SK-N-SH (cell line): Measurements from ENCODE around the gene GPR137. TPM values are rescaled to one million over a fixed set of nuclear protein-coding genes. Genes with fewer than 3 reads are reported as not detected.

Experiments used
- CTCF ChIA-PET: fragments of 300-600, 350-600 bp; formaldehyde crosslinking; extraction: SDS; loops from one replicate; lab custom pipeline; 2021; lab: Yijun Ruan, JAX
- POLR2A ChIA-PET: fragments of 350-600 bp; sonication (Branson Sonifier 250); formaldehyde crosslinking; extraction: SDS; loops from one replicate; lab custom pipeline; 2020; ENCODE audit warnings: antibody characterized with exemption, inconsistent platforms; lab: Yijun Ruan, JAX
- DNase-seq: peaks from one replicate; pipeline ENCODE4 v3.0.0; 2012
- H2AFZ ChIP-seq: fragments of 200-600 bp; sonication (generic); 2 replicates; pipeline ENCODE4 v1.8.1; 2016; ENCODE audit warnings: antibody characterized with exemption, mild to moderate bottlenecking, low read depth
- H3F3A ChIP-seq: fragments of 200-600 bp; sonication (generic); replicated peaks from 2 replicates; pipeline ENCODE3; 2016; ENCODE audit warnings: antibody characterized with exemption, mild to moderate bottlenecking; ENCODE audit not compliant: insufficient read depth
- H3K27ac ChIP-seq, 2 experiments: fragments of 200-500 bp in 1 of 2; fragments of 200-600 bp in 1 of 2; sonication (Bioruptor generic) in 1 of 2; sonication (generic), shearing (Covaris generic) in 1 of 2; 2 replicates each; pipeline versions ENCODE4 v1.5.1 to v1.6.1; 2014 to 2016; ENCODE audit warnings: low read depth in 2 of 2, inconsistent platforms in 1 of 2, low read length in 1 of 2, mild to moderate bottlenecking in 1 of 2, mixed read lengths in 1 of 2
- H3K27me3 ChIP-seq: fragments of 200-600 bp; sonication (generic), shearing (Covaris generic); 2 replicates; pipeline ENCODE4 v1.6.1; 2016; ENCODE audit warnings: mixed run types; ENCODE audit not compliant: insufficient read depth
- H3K36me3 ChIP-seq, 2 experiments: fragments of 200-500 bp in 1 of 2; fragments of 200-600 bp in 1 of 2; sonication (Bioruptor generic) in 1 of 2; sonication (generic) in 1 of 2; replicated peaks in 1 of 2; 2 replicates each; pipeline versions ENCODE3 to v1.5.1; 2014 to 2016; ENCODE audit warnings: low read length in 1 of 2, mild to moderate bottlenecking in 1 of 2; ENCODE audit not compliant: insufficient read depth in 2 of 2, control insufficient read depth in 1 of 2
- H3K4me1 ChIP-seq, 2 experiments: fragments of 200-500 bp in 1 of 2; fragments of 200-600 bp in 1 of 2; sonication (Bioruptor generic) in 1 of 2; sonication (generic), shearing (Covaris generic) in 1 of 2; 2 replicates each; pipeline versions ENCODE4 v1.5.1 to v1.6.1; 2014 to 2016; ENCODE audit warnings: low read depth in 1 of 2, low read length in 1 of 2, mixed run types in 1 of 2; ENCODE audit not compliant: insufficient read depth in 2 of 2, control insufficient read depth in 1 of 2
- H3K4me2 ChIP-seq: fragments of 200-600 bp; sonication (generic), shearing (Covaris generic); 2 replicates; pipeline ENCODE4 v1.6.1; 2017; ENCODE audit warnings: mixed run types
- H3K4me3 ChIP-seq, 2 experiments: fragments of 200-500 bp in 1 of 2; fragments of 200-600 bp in 1 of 2; sonication (Bioruptor generic) in 1 of 2; sonication (generic), shearing (Covaris generic) in 1 of 2; 2 replicates each; pipeline versions ENCODE4 v1.5.1 to v1.8.1; 2014 to 2016; ENCODE audit warnings: low read depth in 2 of 2, inconsistent platforms in 1 of 2, low read length in 1 of 2, mild to moderate bottlenecking in 1 of 2, mixed read lengths in 1 of 2, moderate library complexity in 1 of 2
- H3K79me2 ChIP-seq: fragments of 200-600 bp; sonication (generic); 2 replicates; pipeline ENCODE4 v1.8.1; 2017; ENCODE audit warnings: mild to moderate bottlenecking; ENCODE audit not compliant: insufficient read depth
- H3K9ac ChIP-seq: fragments of 200-600 bp; sonication (generic); 2 replicates; pipeline ENCODE4 v1.6.1; 2017; ENCODE audit warnings: mixed run types
- H3K9me2 ChIP-seq: fragments of 200-600 bp; sonication (generic); 2 replicates; pipeline ENCODE4 v1.6.1; 2017; ENCODE audit warnings: mixed run types
- H3K9me3 ChIP-seq: fragments of 200-600 bp; sonication (generic); 2 replicates; pipeline ENCODE4 v1.6.1; 2017; ENCODE audit warnings: mixed run types, mild to moderate bottlenecking, moderate library complexity
- H4K20me1 ChIP-seq: fragments of 200-600 bp; sonication (generic); 2 replicates; pipeline ENCODE4 v1.6.1; 2017; ENCODE audit warnings: mild to moderate bottlenecking, mixed run types; ENCODE audit not compliant: insufficient read depth
- FOXJ3 ChIP-seq: sonication (generic); formaldehyde crosslinking; IDR thresholded peaks from 2 replicates; pipeline ENCODE4 v1.5.1; 2020; ENCODE audit warnings: mild to moderate bottlenecking, missing genetic modification reagents
- RXRA ChIP-seq: IDR thresholded peaks from 2 replicates; pipeline ENCODE4 v1.4.0; 2012; ENCODE audit warnings: low read depth, mild to moderate bottlenecking, borderline replicate concordance
- TAF1 ChIP-seq: IDR thresholded peaks from 2 replicates; pipeline ENCODE4 v1.6.1; 2012; ENCODE audit warnings: low read depth, mild to moderate bottlenecking, low read length, moderate library complexity, borderline replicate concordance
- TCF12 ChIP-seq: IDR thresholded peaks from 2 replicates; pipeline ENCODE4 v1.4.0; 2012
- WGBS: methylation state at CpG from one replicate; pipeline ENCODE4 v1.1.6; 2017; ENCODE audit warnings: low lambda C conversion rate; 5-methylcytosine and 5-hydroxymethylcytosine counted together
- polyA plus RNA-seq, 3 experiments: library from polyadenylated mRNA; depleted of rRNA; stranded (reverse); fragments of >200 nt; gene quantifications; 2 replicates each; pipeline ENCODE4 v1.2.3, GENCODE V29; 2012
- TF ChIP-seq, protein P1 (sequence below): IDR thresholded peaks from 2 replicates; pipeline ENCODE4; 2012
- TF ChIP-seq, protein P2 (sequence below): IDR thresholded peaks from 2 replicates; pipeline ENCODE4 v1.4.0; 2012; ENCODE audit warnings: low read depth, borderline replicate concordance

Gene GPR137
- polyA plus RNA-seq, 1 of the 3 experiments (the other 2 are of a cell fraction): 29.9 TPM

DNA sequence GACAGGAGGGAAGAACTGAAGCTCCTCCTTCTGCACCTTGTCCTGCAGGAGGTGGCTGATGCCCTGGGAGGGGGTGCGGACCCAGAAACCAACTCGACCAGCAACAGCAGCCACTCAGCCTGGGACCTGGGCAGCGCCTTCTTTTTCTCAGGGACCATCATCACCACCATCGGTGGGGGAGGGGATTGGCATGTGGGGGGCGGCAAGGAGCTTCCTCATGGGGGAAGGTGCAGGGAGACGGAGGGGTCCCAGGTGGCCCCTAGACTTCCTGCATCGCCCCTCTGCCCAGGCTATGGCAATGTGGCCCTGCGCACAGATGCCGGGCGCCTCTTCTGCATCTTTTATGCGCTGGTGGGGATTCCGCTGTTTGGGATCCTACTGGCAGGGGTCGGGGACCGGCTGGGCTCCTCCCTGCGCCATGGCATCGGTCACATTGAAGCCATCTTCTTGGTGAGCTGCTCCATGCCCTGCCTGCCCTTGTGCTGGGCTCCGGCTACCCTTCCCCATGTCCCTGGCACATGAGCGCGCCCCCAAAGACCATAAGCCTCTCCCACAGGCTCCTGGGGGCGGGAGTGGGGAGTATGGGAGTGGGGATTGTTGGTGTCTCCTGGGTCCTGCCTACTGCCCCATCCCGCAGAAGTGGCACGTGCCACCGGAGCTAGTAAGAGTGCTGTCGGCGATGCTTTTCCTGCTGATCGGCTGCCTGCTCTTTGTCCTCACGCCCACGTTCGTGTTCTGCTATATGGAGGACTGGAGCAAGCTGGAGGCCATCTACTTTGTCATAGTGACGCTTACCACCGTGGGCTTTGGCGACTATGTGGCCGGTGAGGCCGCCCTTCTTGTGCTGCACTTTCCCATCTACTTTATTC is 11.4 kb downstream of the GPR137 start:
- Histone ChIP-seq H2AFZ (no peak overlapping the region), H3K4me2 (no peak overlapping the region), H3K9me3 (no peaks in the 10 kb centered on the region), H3K36me3 (no peaks in the 10 kb centered on the region), H3K79me2 (no peaks in the 10 kb centered on the region), H3K27me3 (peaks cover 12% of the 10 kb centered on the region), H3K9me2 (no peaks in the 10 kb centered on the region), H3K4me3 (no peak overlapping the region), H3K4me1 (no peaks in the 10 kb centered on the region; a peak in 1 of 4 replicates), H3F3A (no peaks in the 10 kb centered on the region), H4K20me1 (no peaks in the 10 kb centered on the region), H3K27ac (no peak overlapping the region), H3K9ac (no peak overlapping the region)
- TF ChIP-seq, protein P1, sequence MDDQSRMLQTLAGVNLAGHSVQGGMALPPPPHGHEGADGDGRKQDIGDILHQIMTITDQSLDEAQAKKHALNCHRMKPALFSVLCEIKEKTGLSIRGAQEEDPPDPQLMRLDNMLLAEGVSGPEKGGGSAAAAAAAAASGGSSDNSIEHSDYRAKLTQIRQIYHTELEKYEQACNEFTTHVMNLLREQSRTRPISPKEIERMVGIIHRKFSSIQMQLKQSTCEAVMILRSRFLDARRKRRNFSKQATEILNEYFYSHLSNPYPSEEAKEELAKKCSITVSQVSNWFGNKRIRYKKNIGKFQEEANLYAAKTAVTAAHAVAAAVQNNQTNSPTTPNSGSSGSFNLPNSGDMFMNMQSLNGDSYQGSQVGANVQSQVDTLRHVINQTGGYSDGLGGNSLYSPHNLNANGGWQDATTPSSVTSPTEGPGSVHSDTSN: no peak
- TF ChIP-seq TAF1: no peak
- ChIA-PET POLR2A (no interaction called here), CTCF (interaction anchor here (0.9 to 1.9 kb wide), 3 partner anchors 12 to 46 kb away, joined by 3 to 12 read pairs (median 5); partner anchors contain the start of genes BAD and GPR137)
- 83% methylated on average over 17 of the region's 34 CpGs for WGBS
- DNase-seq: no peak

DNA sequence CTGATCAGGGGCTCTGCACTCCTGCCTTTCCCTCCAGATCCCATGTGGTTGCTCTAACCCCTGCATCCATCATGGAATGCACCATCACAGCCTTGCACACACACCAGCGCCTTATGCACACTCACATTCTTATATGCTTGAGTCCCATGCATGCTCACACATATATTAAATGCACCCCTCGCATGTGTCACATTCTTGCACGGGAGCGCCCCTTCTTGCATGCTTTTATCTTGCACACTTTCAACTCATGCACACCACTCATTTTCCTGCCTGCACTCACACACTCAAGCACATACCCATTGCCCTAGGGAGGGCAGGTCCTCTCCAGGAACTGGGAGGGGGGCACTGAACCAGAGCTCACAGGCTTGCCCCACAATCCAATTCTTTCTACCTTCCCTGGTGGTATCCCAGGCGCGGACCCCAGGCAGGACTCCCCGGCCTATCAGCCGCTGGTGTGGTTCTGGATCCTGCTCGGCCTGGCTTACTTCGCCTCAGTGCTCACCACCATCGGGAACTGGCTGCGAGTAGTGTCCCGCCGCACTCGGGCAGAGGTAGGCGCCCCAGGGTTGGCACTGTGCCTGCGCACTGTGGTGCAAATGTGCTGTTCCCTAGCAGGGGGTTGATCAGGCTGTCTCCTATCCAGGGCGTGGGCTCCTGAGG is 12.2 kb downstream of the GPR137 start:
- H3K27me3 ChIP-seq: peaks cover 5% of the 10 kb centered on the region; the same call in 1 of the 2 replicates
- 83% methylated on average over 13 of the region's 18 CpGs for WGBS
- no peak overlapping the region for H3K9ac ChIP-seq
- no peak overlapping the region for H3K4me2 ChIP-seq
- H3K9me3 ChIP-seq: no peaks in the 10 kb centered on the region
- no peak overlapping the region for H3K4me3 ChIP-seq
- TF ChIP-seq, protein P2, sequence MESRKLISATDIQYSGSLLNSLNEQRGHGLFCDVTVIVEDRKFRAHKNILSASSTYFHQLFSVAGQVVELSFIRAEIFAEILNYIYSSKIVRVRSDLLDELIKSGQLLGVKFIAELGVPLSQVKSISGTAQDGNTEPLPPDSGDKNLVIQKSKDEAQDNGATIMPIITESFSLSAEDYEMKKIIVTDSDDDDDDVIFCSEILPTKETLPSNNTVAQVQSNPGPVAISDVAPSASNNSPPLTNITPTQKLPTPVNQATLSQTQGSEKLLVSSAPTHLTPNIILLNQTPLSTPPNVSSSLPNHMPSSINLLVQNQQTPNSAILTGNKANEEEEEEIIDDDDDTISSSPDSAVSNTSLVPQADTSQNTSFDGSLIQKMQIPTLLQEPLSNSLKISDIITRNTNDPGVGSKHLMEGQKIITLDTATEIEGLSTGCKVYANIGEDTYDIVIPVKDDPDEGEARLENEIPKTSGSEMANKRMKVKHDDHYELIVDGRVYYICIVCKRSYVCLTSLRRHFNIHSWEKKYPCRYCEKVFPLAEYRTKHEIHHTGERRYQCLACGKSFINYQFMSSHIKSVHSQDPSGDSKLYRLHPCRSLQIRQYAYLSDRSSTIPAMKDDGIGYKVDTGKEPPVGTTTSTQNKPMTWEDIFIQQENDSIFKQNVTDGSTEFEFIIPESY: no peak
- TF ChIP-seq TCF12 (no peak), RXRA (no peak), FOXJ3 (CRISPR knock-in tag) (no peak)
- H3K36me3 ChIP-seq: no peaks in the 10 kb centered on the region
- H3K4me1 ChIP-seq: no peaks in the 10 kb centered on the region
- DNase-seq: no peak
- H3K27ac ChIP-seq: no peak overlapping the region
- H3K79me2 ChIP-seq: no peaks in the 10 kb centered on the region
- no peaks in the 10 kb centered on the region for H3K9me2 ChIP-seq
- H3F3A ChIP-seq: peaks cover under 1% of the 10 kb centered on the region
- no peak overlapping the region for H2AFZ ChIP-seq
- CTCF ChIA-PET: interaction anchor here (0.9 to 1.9 kb wide), 3 partner anchors 13 to 47 kb away, joined by 3 to 12 read pairs (median 5); partner anchors contain the start of genes BAD and GPR137
- POLR2A ChIA-PET: no interaction called here
- H4K20me1 ChIP-seq: no peaks in the 10 kb centered on the region
